ENCODE measurements around the gene ARID1B.

The ARID1B gene

GRCh38 chr6:157240960-157241311 lies 463.8 kb downstream of the ARID1B start:
- DNase-seq (ENCODE audit: low read depth, low spot score), result no peak
- in situ Hi-C loops (cut with HindIII; ENCODE audit: low sequenced_read_pairs), result no loop called here
- TF ChIP-seq CTCF (IDR thresholded peaks at IDR 0.05; ENCODE audit: low read depth, low read length), result no peak
- no peak overlapping the region for H3K4me3 ChIP-seq (ENCODE audit: low read depth, low read length)

- DNase-seq (ENCODE audit: low read depth, low spot score), result no peak
- in situ Hi-C loops (cut with HindIII; ENCODE audit: low sequenced_read_pairs), result no loop called here
- no peak overlapping the region for H3K4me3 ChIP-seq (ENCODE audit: low read depth, low read length)
- no peak for TF ChIP-seq CTCF (IDR thresholded peaks at IDR 0.05; ENCODE audit: low read depth, low read length)
These were observed 465.6 kb downstream of the ARID1B start for GRCh38 chr6:157242791-157243190.

- no peak overlapping the region for H3K4me3 ChIP-seq (ENCODE audit: low read depth, low read length)
- in situ Hi-C loops (cut with HindIII; ENCODE audit: low sequenced_read_pairs), result no loop called here
- no peak for TF ChIP-seq CTCF (IDR thresholded peaks at IDR 0.05; ENCODE audit: low read depth, low read length)
- no peak for DNase-seq (ENCODE audit: low read depth, low spot score)
These were observed 467.0 kb downstream of the ARID1B start for GRCh38 chr6:157244175-157244574.

GRCh38 chr6:157244780-157245179 lies 467.6 kb downstream of the ARID1B start:
- no peak for DNase-seq (ENCODE audit: low read depth, low spot score)
- in situ Hi-C loops (cut with HindIII; ENCODE audit: low sequenced_read_pairs), result no loop called here
- H3K4me3 ChIP-seq (ENCODE audit: low read depth, low read length), result no peak overlapping the region
- no peak for TF ChIP-seq CTCF (IDR thresholded peaks at IDR 0.05; ENCODE audit: low read depth, low read length)

- H3K4me3 ChIP-seq (ENCODE audit: low read depth, low read length), result no peak overlapping the region
- no peak for TF ChIP-seq CTCF (IDR thresholded peaks at IDR 0.05; ENCODE audit: low read depth, low read length)
- in situ Hi-C loops (cut with HindIII; ENCODE audit: low sequenced_read_pairs), result no loop called here
- DNase-seq (ENCODE audit: low read depth, low spot score), result no peak
These were observed 468.3 kb downstream of the ARID1B start for GRCh38 chr6:157245436-157245835.

- no peak for DNase-seq (ENCODE audit: low read depth, low spot score)
- no peak overlapping the region for H3K4me3 ChIP-seq (ENCODE audit: low read depth, low read length)
- in situ Hi-C loops (cut with HindIII; ENCODE audit: low sequenced_read_pairs), result no loop called here
- no peak for TF ChIP-seq CTCF (IDR thresholded peaks at IDR 0.05; ENCODE audit: low read depth, low read length)
These were observed 469.0 kb downstream of the ARID1B start for GRCh38 chr6:157246048-157246630.
